Endodermal cell (in vitro differentiated cells): Measurements from ENCODE around the gene SIN3B. TPM values are rescaled to one million over a fixed set of nuclear protein-coding genes. Genes with fewer than 3 reads are reported as not detected.

Experiments
- DNase-seq: peaks from one replicate; pipeline ENCODE4 v3.0.0-alpha.2; 2017
- H3K27ac ChIP-seq: 2 replicates; pipeline ENCODE4 v1.5.1; 2013; ENCODE audit warnings: mild to moderate bottlenecking, low read depth, low read length, moderate library complexity
- H3K27me3 ChIP-seq: 2 replicates; pipeline ENCODE4 v1.6.1; 2013; ENCODE audit warnings: mild to moderate bottlenecking, low read length, moderate library complexity; ENCODE audit not compliant: insufficient read depth, control insufficient read depth, poor library complexity, severe bottlenecking
- H3K36me3 ChIP-seq: 2 replicates; pipeline ENCODE4 v1.7.0; 2013; ENCODE audit warnings: mild to moderate bottlenecking, low read length, moderate library complexity; ENCODE audit not compliant: control insufficient read depth, insufficient read depth
- H3K4me1 ChIP-seq: one replicate; pipeline ENCODE4 v1.7.0; 2013; ENCODE audit warnings: low read length; ENCODE audit not compliant: control insufficient read depth, insufficient read depth
- H3K4me3 ChIP-seq: 2 replicates; pipeline ENCODE4 v1.5.1; 2013; ENCODE audit warnings: mild to moderate bottlenecking, low read length, moderate library complexity
- H3K9ac ChIP-seq: 2 replicates; pipeline ENCODE4 v1.6.1; 2013; ENCODE audit warnings: mild to moderate bottlenecking, low read length, moderate library complexity; ENCODE audit not compliant: poor library complexity, severe bottlenecking; ENCODE audit errors: extremely low read depth
- H3K9me3 ChIP-seq: 2 replicates; pipeline ENCODE4 v1.6.1; 2013; ENCODE audit warnings: mild to moderate bottlenecking, low read length, moderate library complexity; ENCODE audit not compliant: control insufficient read depth
- H3K27ac Mint-ChIP-seq: 2 replicates; pipeline ENCODE4 v1.8.0; 2020; ENCODE audit warnings: mixed read lengths
- H3K27me3 Mint-ChIP-seq: 2 replicates; pipeline ENCODE4 v1.8.0; 2021; ENCODE audit warnings: mild to moderate bottlenecking, mixed read lengths; ENCODE audit not compliant: insufficient read depth
- H3K36me3 Mint-ChIP-seq: 2 replicates; pipeline ENCODE4 v1.8.0; 2020; ENCODE audit warnings: low read depth, mixed read lengths
- H3K4me1 Mint-ChIP-seq: 2 replicates; pipeline ENCODE4 v1.8.0; 2020; ENCODE audit warnings: mixed read lengths
- H3K4me3 Mint-ChIP-seq: 2 replicates; pipeline ENCODE4 v1.8.0; 2020; ENCODE audit warnings: mild to moderate bottlenecking, moderate library complexity, mixed read lengths
- H3K9me3 Mint-ChIP-seq: 2 replicates; pipeline ENCODE4 v1.8.0; 2020; ENCODE audit warnings: mild to moderate bottlenecking, mixed read lengths
- CTCF ChIP-seq: fragments of 200-600 bp; sonication (generic); conservative IDR thresholded peaks from 2 replicates; pipeline ENCODE4 v1.5.0; 2021; ENCODE audit warnings: antibody characterized with exemption, mild to moderate bottlenecking
- WGBS, 2 experiments: methylation state at CpG; one replicate each; pipeline versions ENCODE4 v1.1.5 to v1.1.7; 2013; ENCODE audit warnings: missing lambda C conversion rate in 2 of 2, mixed read lengths in 1 of 2; ENCODE audit not compliant: insufficient coverage in 1 of 2, insufficient read length in 1 of 2; 5-methylcytosine and 5-hydroxymethylcytosine counted together
- total RNA-seq, 2 donors: library from RNA; stranded (reverse); fragmentation: NEBNext Ultra II Directional in 1 of 2; extraction: Animal tissue kit (Norgen Biotek cat#: 25700) in 1 of 2; gene quantifications; 2 replicates in 1 of 2; 3 replicates in 1 of 2; pipeline ENCODE4 v1.2.1, GENCODE V29; 2021

SIN3B gene
- total RNA-seq, 2 donors from 2014 or later, result 68.0 to 78.4 TPM

GRCh38 chr19:16788479-16788878 lies 40.7 kb upstream of the SIN3B start:
- WGBS, 2 experiments, result 79% methylated on average over 2 of the region's 2 CpGs; no CpG with 5 or more reads in 1 of the 2 experiments
- no peaks in the 10 kb centered on the region for H3K4me1 Mint-ChIP-seq

GRCh38 chr19:16789238-16789637 lies 40.0 kb upstream of the SIN3B start:
- no peak overlapping the region for H3K27ac Mint-ChIP-seq
- H3K27me3 Mint-ChIP-seq, result peaks cover 2% of the 10 kb centered on the region
- Histone ChIP-seq H3K4me1 (no peaks in the 10 kb centered on the region), H3K27me3 (no peaks in the 10 kb centered on the region), H3K4me3 (no peak overlapping the region), H3K9me3 (peaks cover 13% of the 10 kb centered on the region), H3K27ac (no peak overlapping the region), H3K9ac (no peak overlapping the region), H3K36me3 (no peaks in the 10 kb centered on the region)
- DNase-seq, result no peak
- peaks cover 17% of the 10 kb centered on the region for H3K9me3 Mint-ChIP-seq
- WGBS, 2 experiments, result 100% methylated on average over 1 of the region's 1 CpG; no CpG with 5 or more reads in 1 of the 2 experiments
- H3K4me1 Mint-ChIP-seq, result no peaks in the 10 kb centered on the region
- H3K36me3 Mint-ChIP-seq, result no peaks in the 10 kb centered on the region
- no peak for TF ChIP-seq CTCF
- no peak overlapping the region for H3K4me3 Mint-ChIP-seq

More at GRCh38 chr19:16788479-16788878, 40.7 kb upstream of the SIN3B start:
- no peaks in the 10 kb centered on the region for H3K36me3 Mint-ChIP-seq
- no peak overlapping the region for H3K4me3 ChIP-seq
- no peak overlapping the region for H3K4me3 Mint-ChIP-seq
- H3K27me3 Mint-ChIP-seq, result peaks cover 2% of the 10 kb centered on the region
- peaks cover 17% of the 10 kb centered on the region for H3K9me3 Mint-ChIP-seq
- peaks cover 13% of the 10 kb centered on the region for H3K9me3 ChIP-seq
- no peak overlapping the region for H3K27ac Mint-ChIP-seq
- H3K9ac ChIP-seq, result no peak overlapping the region
- no peak overlapping the region for H3K27ac ChIP-seq
- H3K36me3 ChIP-seq, result no peaks in the 10 kb centered on the region
- no peaks in the 10 kb centered on the region for H3K27me3 ChIP-seq
- no peak for DNase-seq
- no peaks in the 10 kb centered on the region for H3K4me1 ChIP-seq
- no peak for TF ChIP-seq CTCF

GRCh38 chr19:16790051-16790450 lies 39.1 kb upstream of the SIN3B start:
- no peaks in the 10 kb centered on the region for H3K27me3 ChIP-seq
- Mint-ChIP-seq H3K4me3 (no peak overlapping the region), H3K36me3 (no peaks in the 10 kb centered on the region), H3K4me1 (no peaks in the 10 kb centered on the region), H3K9me3 (peaks cover 21% of the 10 kb centered on the region), H3K27ac (no peak overlapping the region), H3K27me3 (peaks cover 2% of the 10 kb centered on the region)
- DNase-seq, result no peak
- H3K9me3 ChIP-seq, result peaks cover 13% of the 10 kb centered on the region
- H3K9ac ChIP-seq, result no peak overlapping the region
- no peak overlapping the region for H3K27ac ChIP-seq
- no peak for TF ChIP-seq CTCF
- no peak overlapping the region for H3K4me3 ChIP-seq
- H3K4me1 ChIP-seq, result no peaks in the 10 kb centered on the region
- WGBS, 2 experiments, result 46 to 60% methylated on average over 1 of the region's 1 CpG
- H3K36me3 ChIP-seq, result no peaks in the 10 kb centered on the region
